Measurements from ENCODE around the gene ZNF117. TPM values are rescaled to one million over a fixed set of nuclear protein-coding genes. Genes with fewer than 3 reads are reported as not detected.
"Not testable (repeated sequence)": the region's sequence is repeated elsewhere in the genome, so short reads cannot be mapped to it uniquely, and the experiment has no call there.

Gene ZNF117
- total and polyA plus RNA-seq, 11 donors, result 1.4 to 7.2 (median 2.7) TPM

DNA sequence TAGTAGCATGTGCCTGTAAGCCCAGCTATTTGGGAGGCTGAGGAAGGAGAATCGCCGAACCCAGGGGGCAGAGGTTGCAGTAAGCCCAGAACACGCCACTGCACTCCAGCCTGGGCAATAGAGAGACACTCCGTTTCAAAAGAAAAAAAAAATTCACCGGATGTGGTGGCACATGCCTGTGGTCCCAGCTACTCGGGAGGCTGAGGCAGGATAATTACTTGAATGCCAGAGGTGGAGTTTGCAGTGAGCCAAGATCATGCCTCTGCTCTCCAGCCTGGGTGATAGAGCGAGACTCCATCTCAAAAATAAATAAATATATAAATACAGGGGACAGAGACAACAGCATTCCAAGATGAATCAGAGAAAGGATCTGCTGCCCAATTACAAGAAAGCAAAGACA, 19.0 kb upstream of the ZNF117 start:
- intact Hi-C loops (cut with DNase I); H3K4me3 ChIP-seq: not testable (repeated sequence)

DNA sequence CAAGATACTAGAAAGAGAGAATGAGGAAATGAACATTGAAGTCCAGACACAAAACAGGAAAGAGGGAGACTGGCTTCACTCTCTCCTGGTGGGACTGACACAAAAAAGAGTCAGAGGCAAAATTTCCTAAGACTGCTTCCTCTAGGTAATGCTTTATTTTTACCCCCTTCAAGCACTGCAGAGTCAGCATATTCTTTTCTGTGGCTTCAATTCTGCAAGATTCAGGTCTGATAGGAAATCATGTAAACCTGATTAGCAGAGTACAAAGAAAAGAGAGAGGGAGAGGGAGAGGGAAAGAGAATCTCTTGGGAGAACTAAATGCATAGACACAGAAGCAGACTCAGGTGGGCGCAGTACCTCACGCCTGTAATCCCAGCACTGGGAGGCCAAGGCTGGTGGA, 18.6 kb upstream of the ZNF117 start:
- H3K4me3 ChIP-seq; H3K27ac ChIP-seq; H3K9me3 ChIP-seq; intact Hi-C loops (cut with DNase I); ATAC-seq; DNase-seq; H3K27me3 ChIP-seq; H3K36me3 ChIP-seq: not testable (repeated sequence)
- WGBS, 4 donors, result 90 to 94% (median 94%) methylated on average over 2 of the region's 2 CpGs
- peaks cover 0 to 20% (median 16%) of the 10 kb centered on the region in 12 donors for H3K4me1 ChIP-seq

More for the DNA sequence above, 19.0 kb upstream of the ZNF117 start:
- not testable (repeated sequence) for H3K36me3 ChIP-seq, H3K27ac ChIP-seq, DNase-seq, H3K9me3 ChIP-seq, H3K27me3 ChIP-seq, ATAC-seq
- peaks cover 0 to 15% (median 13%) of the 10 kb centered on the region in 12 donors for H3K4me1 ChIP-seq
- 88 to 93% (median 90%) methylated on average over 7 of the region's 7 CpGs for WGBS, 4 donors

DNA sequence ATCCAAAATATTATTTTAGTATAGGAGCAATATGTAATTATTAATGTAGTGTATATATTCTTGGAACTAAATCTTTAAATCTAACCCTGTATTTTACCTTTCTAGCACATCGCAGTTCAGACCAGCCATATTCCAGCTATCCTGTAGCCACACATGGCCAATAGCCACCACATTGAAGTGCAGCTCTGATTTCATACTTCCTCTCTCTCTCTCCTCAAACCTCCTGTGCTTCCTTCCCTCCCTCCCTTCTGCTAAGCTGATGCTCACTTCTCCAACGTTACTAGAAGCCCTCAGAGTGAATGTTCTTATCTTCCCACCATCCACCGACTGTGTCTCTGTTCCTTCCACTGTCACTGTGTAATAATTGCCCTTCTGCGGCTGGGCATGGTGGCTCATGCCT, 16.2 kb upstream of the ZNF117 start:
- Histone ChIP-seq H3K27ac (peak overlapping the region in 11 of 12 donors; percentile 69 to 93 (median 86)), H3K4me3 (peak overlapping the region in 10 of 12 donors; percentile 63 to 90 (median 79)), H3K4me1 (peaks cover 0 to 43% (median 22%) of the 10 kb centered on the region in 12 donors)
- not testable (repeated sequence) for H3K27me3 ChIP-seq, H3K36me3 ChIP-seq, DNase-seq, H3K9me3 ChIP-seq
- peak in 3 of 4 donors; percentile 14 to 23 (median 18) for ATAC-seq
- intact Hi-C loops (cut with DNase I), result loop anchor here in 3 of 10 donors (2.0 kb wide), 2 partner anchors 30 to 32 kb away; no protein-coding TSS in a partner anchor
- 54 to 71% (median 59%) methylated on average over 4 of the region's 4 CpGs for WGBS, 4 donors

DNA sequence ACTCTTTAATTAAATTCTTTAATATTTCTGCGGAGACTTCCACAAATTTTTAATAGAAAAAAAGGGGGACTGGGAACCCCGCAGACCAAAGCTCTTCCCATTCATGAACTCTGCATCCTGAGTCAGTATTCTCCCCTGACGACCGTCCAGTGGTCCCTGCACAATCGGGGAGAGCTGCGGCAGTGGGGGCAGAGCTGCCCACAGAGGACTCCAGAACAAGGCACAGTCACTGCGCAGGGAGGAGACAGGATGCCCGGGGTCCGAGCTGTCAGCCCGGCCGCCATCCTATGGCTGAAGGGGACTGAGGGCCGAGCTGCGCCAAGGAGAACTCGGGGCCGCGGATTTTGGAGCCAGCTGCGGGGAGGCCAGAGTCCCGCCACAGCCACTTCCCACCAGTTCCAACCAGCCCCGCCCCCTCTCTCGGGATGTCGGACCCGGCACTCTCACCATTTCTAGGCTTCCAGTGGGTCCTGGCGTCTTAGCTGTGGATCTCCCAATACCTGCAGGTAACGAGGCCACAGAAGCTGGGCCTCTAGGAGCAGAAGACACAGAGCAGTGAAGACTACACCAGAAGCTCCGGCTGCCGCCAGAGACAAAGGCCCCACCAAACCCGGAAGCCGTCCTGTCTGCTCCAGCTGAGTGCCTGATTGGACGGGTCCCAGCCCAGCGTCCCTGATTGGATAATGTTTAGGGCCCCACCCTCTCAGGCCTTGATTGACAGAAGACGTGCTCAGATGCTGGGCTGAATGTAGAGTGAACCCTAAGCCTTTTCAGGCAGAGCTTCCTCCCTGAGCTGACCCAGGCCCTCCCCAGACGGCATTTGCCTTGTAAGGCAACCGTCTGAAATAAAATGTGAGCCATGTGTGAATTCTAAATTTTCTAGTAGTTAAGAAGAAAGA, 15.5 kb upstream of the ZNF117 start, which contains the start of gene ERV3-1:
Gene ERV3-1, minus strand, starts transcription at position 594 of the 899 bp plus-strand sequence. CDS start 13,661 bp downstream, outside the sequence.
- H3K9me3 ChIP-seq, result peaks cover 0 to 4% (median 0%) of the 10 kb centered on the region in 12 donors
- peak within 1 kb of the TSS; percentile 60 to 90 (median 78) for H3K4me3 ChIP-seq
- H3K27me3 ChIP-seq, result no peaks in the 10 kb centered on the region
- H3K4me1 ChIP-seq, result peaks cover 0 to 49% (median 23%) of the 10 kb centered on the region in 12 donors
- peaks cover 0 to 3% (median 0%) of the 10 kb centered on the region in 9 donors for H3K36me3 ChIP-seq
- 1 to 12% (median 1%) methylated on average over 26 to 33 of the region's 33 CpGs for WGBS, 4 donors
- peak; percentile 99 to 100 (median 100) for ATAC-seq
- intact Hi-C loops (cut with DNase I), result loop anchor here in 3 of 10 donors (2.0 kb wide), 2 partner anchors 30 to 32 kb away; no protein-coding TSS in a partner anchor
- H3K27ac ChIP-seq, result peak within 1 kb of the TSS; percentile 44 to 93 (median 84)
- DNase-seq, result peak; percentile 96 to 98 (median 97)
- TF ChIP-seq, protein P1, sequence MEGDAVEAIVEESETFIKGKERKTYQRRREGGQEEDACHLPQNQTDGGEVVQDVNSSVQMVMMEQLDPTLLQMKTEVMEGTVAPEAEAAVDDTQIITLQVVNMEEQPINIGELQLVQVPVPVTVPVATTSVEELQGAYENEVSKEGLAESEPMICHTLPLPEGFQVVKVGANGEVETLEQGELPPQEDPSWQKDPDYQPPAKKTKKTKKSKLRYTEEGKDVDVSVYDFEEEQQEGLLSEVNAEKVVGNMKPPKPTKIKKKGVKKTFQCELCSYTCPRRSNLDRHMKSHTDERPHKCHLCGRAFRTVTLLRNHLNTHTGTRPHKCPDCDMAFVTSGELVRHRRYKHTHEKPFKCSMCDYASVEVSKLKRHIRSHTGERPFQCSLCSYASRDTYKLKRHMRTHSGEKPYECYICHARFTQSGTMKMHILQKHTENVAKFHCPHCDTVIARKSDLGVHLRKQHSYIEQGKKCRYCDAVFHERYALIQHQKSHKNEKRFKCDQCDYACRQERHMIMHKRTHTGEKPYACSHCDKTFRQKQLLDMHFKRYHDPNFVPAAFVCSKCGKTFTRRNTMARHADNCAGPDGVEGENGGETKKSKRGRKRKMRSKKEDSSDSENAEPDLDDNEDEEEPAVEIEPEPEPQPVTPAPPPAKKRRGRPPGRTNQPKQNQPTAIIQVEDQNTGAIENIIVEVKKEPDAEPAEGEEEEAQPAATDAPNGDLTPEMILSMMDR (IDR thresholded peaks at IDR 0.05), result no peak
- TF ChIP-seq POLR2A (IDR thresholded peaks at IDR 0.05), result peak; percentile 87 to 98

DNA sequence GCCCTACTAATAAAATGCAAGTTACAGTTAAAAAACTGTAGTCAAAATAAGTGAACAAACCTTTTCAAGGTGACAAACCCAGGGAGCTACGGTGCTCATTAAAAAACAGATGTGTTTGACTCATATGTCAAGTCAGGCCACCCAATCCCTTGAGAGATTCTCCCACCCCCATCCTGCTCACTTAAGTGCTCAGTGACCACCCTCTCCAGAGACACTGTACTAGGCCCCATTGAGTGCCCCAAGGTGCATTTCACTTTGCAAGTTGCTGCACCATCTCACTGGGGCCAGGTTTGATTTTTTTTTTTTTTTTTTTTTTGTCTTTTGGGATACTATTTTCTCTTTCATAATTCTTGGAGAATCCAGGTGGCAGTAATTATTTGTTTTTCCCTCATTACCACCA, 13.7 kb upstream of the ZNF117 start:
- TF ChIP-seq, protein P1 (IDR thresholded peaks at IDR 0.05), result no peak
- TF ChIP-seq POLR2A (IDR thresholded peaks at IDR 0.05), result no peak
- Histone ChIP-seq H3K27me3 (no peaks in the 10 kb centered on the region), H3K4me1 (peaks cover 0 to 57% (median 28%) of the 10 kb centered on the region in 12 donors), H3K9me3 (peaks cover 0 to 10% (median 0%) of the 10 kb centered on the region in 12 donors), H3K27ac (no peak overlapping the region), H3K4me3 (peak overlapping the region in 2 of 12 donors; percentile 77 to 86), H3K36me3 (peaks cover 0 to 9% (median 0%) of the 10 kb centered on the region in 9 donors)
- DNase-seq (no peak), ATAC-seq (no peak)
- intact Hi-C loops (cut with DNase I), result no loop called here
- 59 to 69% (median 65%) methylated on average over 1 of the region's 1 CpG for WGBS, 4 donors

Measured in heart left ventricle (tissue), 16 donors.